Kidney (tissue), 14 donors: ENCODE data around the gene PPFIA2. TPM values are rescaled to one million over a fixed set of nuclear protein-coding genes. Genes with fewer than 3 reads are reported as not detected.

Experiments
- DNase-seq, 5 donors: peaks; one replicate each; pipeline ENCODE4 v3.0.0-alpha.2; 2013 to 2020
- FAIRE-seq: peaks from 2 replicates; lab custom pipeline; 2012; peaks lifted over from hg19 to GRCh38; lab: Jason Lieb, UNC
- H3K27ac ChIP-seq, 2 donors: one replicate each; pipeline ENCODE4 v1.7.0; 2013; ENCODE audit warnings: low read depth in 2 of 2, low read length in 2 of 2, inconsistent platforms in 1 of 2
- H3K27me3 ChIP-seq: one replicate; pipeline ENCODE4 v1.7.1; 2013; ENCODE audit warnings: low read length, inconsistent platforms; ENCODE audit not compliant: control insufficient read depth, insufficient read depth
- H3K36me3 ChIP-seq, 3 donors: one replicate each; pipeline versions ENCODE4 v1.7.0 to v1.7.1; 2013; ENCODE audit warnings: low read length in 3 of 3, control low read depth in 1 of 3, inconsistent platforms in 1 of 3; ENCODE audit not compliant: insufficient read depth in 3 of 3, control insufficient read depth in 2 of 3
- H3K4me1 ChIP-seq, 3 donors: one replicate each; pipeline versions ENCODE4 v1.7.0 to v1.7.1; 2013; ENCODE audit warnings: low read length in 3 of 3, inconsistent platforms in 1 of 3, low read depth in 1 of 3; ENCODE audit not compliant: control insufficient read depth in 2 of 3, insufficient read depth in 2 of 3
- H3K4me3 ChIP-seq, 3 donors: one replicate each; pipeline versions ENCODE4 v1.7.0 to v1.8.1; 2013; ENCODE audit warnings: low read length in 3 of 3, control low read depth in 1 of 3, inconsistent platforms in 1 of 3
- H3K9ac ChIP-seq, 3 donors: one replicate each; pipeline versions ENCODE4 v1.7.0 to v1.7.1; 2013; ENCODE audit warnings: low read length in 3 of 3, control low read depth in 1 of 3, inconsistent platforms in 1 of 3
- H3K9me3 ChIP-seq, 3 donors: one replicate each; pipeline versions ENCODE4 v1.7.0 to v1.7.1; 2013; ENCODE audit warnings: low read length in 3 of 3, control low read depth in 1 of 3, inconsistent platforms in 1 of 3; ENCODE audit not compliant: control insufficient read depth in 2 of 3, insufficient read depth in 1 of 3
- CTCF ChIP-seq: IDR thresholded peaks from 3 replicates; pipeline ENCODE4 v1.5.1; 2012; ENCODE audit warnings: mild to moderate bottlenecking, moderate library complexity, borderline replicate concordance; ENCODE audit not compliant: insufficient read depth; ENCODE audit errors: extremely low read depth
- intact Hi-C: fragments of 100-400 bp; cut with DNase I; formaldehyde crosslinking; loops from one replicate; pipeline ENCODE4 v1.11.1; 2022
- polyA plus RNA-seq: library from polyadenylated mRNA; stranded (reverse); fragments of 350-450 nt; fragmentation: Illumina TruSeq; extraction: RNeasy Lipid Tissue Mini Kit (QIAGEN cat#74804); gene quantifications from one replicate; pipeline ENCODE4 v1.2.3, GENCODE V29; 2014; ENCODE audit warnings: low read depth, low replicate concordance; ENCODE audit not compliant: insufficient read depth
- total RNA-seq: library from RNA; stranded (reverse); fragmentation: NEBNext Ultra II Directional; extraction: Animal tissue kit (Norgen Biotek cat#: 25700); gene quantifications from one replicate; pipeline ENCODE4 v1.2.1, GENCODE V29; 2021
- donor health status: control.
- donor health status: control.
- donor health status: control.
- donor health status: control.
- donor health status: control.
- donor health status: DM: yes; HTN: yes; CAD: no.
- donor health status: Normal renal cell carcinoma (clear cell type).

Gene PPFIA2
- total and polyA plus RNA-seq, 2 donors from 2014 or later: 2.8 to 9.4 TPM

GRCh38 chr12:81231574-81232368, 527.4 kb downstream of the PPFIA2 start:
- FAIRE-seq (no peak), DNase-seq (no peak)
- Histone ChIP-seq H3K4me1 (no peaks in the 10 kb centered on the region), H3K36me3 (peaks cover 0 to 5% (median 0%) of the 10 kb centered on the region in 3 donors), H3K4me3 (no peak overlapping the region), H3K27ac (no peak overlapping the region), H3K27me3 (no peaks in the 10 kb centered on the region), H3K9me3 (no peaks in the 10 kb centered on the region), H3K9ac (no peak overlapping the region)
- intact Hi-C loops: no loop called here
- TF ChIP-seq CTCF: no peak

- Histone ChIP-seq H3K4me1 (no peaks in the 10 kb centered on the region), H3K4me3 (no peak overlapping the region), H3K27ac (no peak overlapping the region), H3K9ac (no peak overlapping the region), H3K27me3 (no peaks in the 10 kb centered on the region), H3K9me3 (no peaks in the 10 kb centered on the region), H3K36me3 (peaks cover 0 to 5% (median 0%) of the 10 kb centered on the region in 3 donors)
- DNase-seq: peak in 1 of 5 donors; percentile 11
- no peak for FAIRE-seq
- intact Hi-C loops: no loop called here
- no peak for TF ChIP-seq CTCF
Measured at GRCh38 chr12:81229759-81230158, 529.4 kb downstream of the PPFIA2 start.

- intact Hi-C loops: no loop called here
- FAIRE-seq: no peak
Measured at GRCh38 chr12:81224626-81225025, 534.5 kb downstream of the PPFIA2 start.

More at GRCh38 chr12:81224626-81225025, 534.5 kb downstream of the PPFIA2 start:
- TF ChIP-seq CTCF: no peak
- no peak for DNase-seq
- no peak overlapping the region for H3K4me3 ChIP-seq
- no peaks in the 10 kb centered on the region for H3K4me1 ChIP-seq
- H3K9ac ChIP-seq: no peak overlapping the region
- H3K9me3 ChIP-seq: no peaks in the 10 kb centered on the region
- H3K27ac ChIP-seq: no peak overlapping the region
- peaks cover 0 to 2% (median 0%) of the 10 kb centered on the region in 3 donors for H3K36me3 ChIP-seq
- no peaks in the 10 kb centered on the region for H3K27me3 ChIP-seq
